SU-DHL-6 (cell line): Measurements from ENCODE around the gene CPNE8.

Source experiments
- H2AFZ ChIP-seq: fragments of 200-600 bp; sonication (generic); 2 replicates; pipeline ENCODE4 v1.6.1; 2014; ENCODE audit warnings: low read depth, mild to moderate bottlenecking, moderate library complexity, mixed read lengths, antibody characterized with exemption, low read length; ENCODE audit not compliant: severe bottlenecking
- H3F3A ChIP-seq: fragments of 200-600 bp; shearing (Covaris generic); 2 replicates; pipeline ENCODE4 v1.6.0; 2016; ENCODE audit warnings: antibody characterized with exemption, mild to moderate bottlenecking; ENCODE audit not compliant: insufficient read depth
- H3K27ac ChIP-seq: fragments of 200-600 bp; sonication (generic); 2 replicates; pipeline ENCODE4 v1.5.1; 2016; ENCODE audit warnings: low read depth, mild to moderate bottlenecking, low read length, moderate library complexity, mixed read lengths
- H3K27me3 ChIP-seq: fragments of 200-600 bp; sonication (generic), shearing (Covaris generic); 2 replicates; pipeline ENCODE4 v1.6.0; 2014; ENCODE audit warnings: mild to moderate bottlenecking, low read length
- H3K36me3 ChIP-seq: fragments of 200-600 bp; sonication (generic); 2 replicates; pipeline ENCODE4 v1.6.1; 2014; ENCODE audit warnings: mild to moderate bottlenecking, low read length, mixed read lengths
- H3K4me2 ChIP-seq: fragments of 300-600, 200-600 bp; shearing (Covaris generic), sonication (generic); 2 replicates; pipeline ENCODE4 v1.6.0; 2014; ENCODE audit warnings: low read length, low read depth, mild to moderate bottlenecking; ENCODE audit not compliant: poor library complexity, severe bottlenecking
- H3K4me3 ChIP-seq: fragments of 200-600 bp; sonication (generic); 2 replicates; pipeline ENCODE4 v1.5.1; 2014; ENCODE audit warnings: antibody characterized with exemption, low read length, mild to moderate bottlenecking, mixed read lengths; ENCODE audit not compliant: insufficient read depth, poor library complexity, severe bottlenecking
- H3K79me2 ChIP-seq: fragments of 200-600 bp; sonication (generic); 2 replicates; pipeline ENCODE4 v1.6.1; 2014; ENCODE audit warnings: mild to moderate bottlenecking, low read length, moderate library complexity; ENCODE audit not compliant: insufficient read depth
- H3K9ac ChIP-seq: fragments of 200-600 bp; sonication (generic); 2 replicates; pipeline ENCODE4 v1.7.0; 2014; ENCODE audit warnings: mild to moderate bottlenecking, low read length
- H3K9me2 ChIP-seq: fragments of 200-600 bp; sonication (generic); replicated peaks from 2 replicates; pipeline ENCODE4 v1.6.1; 2014; ENCODE audit warnings: low read length; ENCODE audit not compliant: insufficient read depth
- H3K9me3 ChIP-seq: fragments of 200-600 bp; sonication (generic); 2 replicates; pipeline ENCODE4 v1.6.1; 2014; ENCODE audit warnings: low read length, mixed read lengths; ENCODE audit not compliant: insufficient read depth
- H4K20me1 ChIP-seq: fragments of 200-600 bp; sonication (generic); 2 replicates; pipeline ENCODE4 v1.6.1; 2014; ENCODE audit warnings: low read depth, mild to moderate bottlenecking, antibody characterized with exemption, low read length, moderate library complexity, mixed read lengths
- CTCF ChIP-seq: fragments of 200-600 bp; sonication (generic); IDR thresholded peaks from one replicate; pipeline ENCODE4 v1.5.1; 2017; ENCODE audit warnings: antibody characterized with exemption, mild to moderate bottlenecking, low read length, moderate library complexity; ENCODE audit not compliant: insufficient read depth, poor library complexity, severe bottlenecking
- EZH2phosphoT487 ChIP-seq: fragments of 200-600 bp; sonication (generic), shearing (Covaris generic); conservative IDR thresholded peaks from 2 replicates; pipeline ENCODE4 v1.6.1; 2018; ENCODE audit warnings: mild to moderate bottlenecking, antibody characterized with exemption, low read length, moderate library complexity, mixed read lengths

The CPNE8 gene

GRCh38 chr12:38788106-38788505 lies 117.3 kb downstream of the CPNE8 start:
- Histone ChIP-seq H3K9ac (no peak overlapping the region), H2AFZ (no peak overlapping the region), H3K27me3 (no peaks in the 10 kb centered on the region), H3F3A (no peaks in the 10 kb centered on the region; the same call in 1 of the 2 replicates), H3K79me2 (no peaks in the 10 kb centered on the region), H3K9me3 (no peaks in the 10 kb centered on the region), H3K27ac (no peak overlapping the region), H3K4me2 (no peak overlapping the region), H4K20me1 (no peaks in the 10 kb centered on the region), H3K9me2 (no peaks in the 10 kb centered on the region), H3K4me3 (no peak overlapping the region), H3K36me3 (no peaks in the 10 kb centered on the region; the same call in 1 of the 2 replicates)
- TF ChIP-seq EZH2phosphoT487 (no peak), CTCF (no peak)

GRCh38 chr12:38785381-38785780 lies 120.0 kb downstream of the CPNE8 start:
- Histone ChIP-seq H4K20me1 (no peaks in the 10 kb centered on the region), H3K27me3 (no peaks in the 10 kb centered on the region), H3K27ac (no peak overlapping the region), H3K9ac (no peak overlapping the region), H3K9me2 (no peaks in the 10 kb centered on the region), H3K4me2 (no peak overlapping the region), H3F3A (no peaks in the 10 kb centered on the region), H3K36me3 (no peaks in the 10 kb centered on the region), H3K4me3 (no peak overlapping the region), H2AFZ (no peak overlapping the region), H3K79me2 (no peaks in the 10 kb centered on the region), H3K9me3 (no peaks in the 10 kb centered on the region)
- no peak for TF ChIP-seq CTCF
- no peak for TF ChIP-seq EZH2phosphoT487

GRCh38 chr12:38783304-38783703 lies 122.1 kb downstream of the CPNE8 start:
- TF ChIP-seq EZH2phosphoT487 (no peak), CTCF (no peak)
- Histone ChIP-seq H3K79me2 (no peaks in the 10 kb centered on the region), H3F3A (no peaks in the 10 kb centered on the region), H3K9ac (no peak overlapping the region), H3K27me3 (no peaks in the 10 kb centered on the region), H4K20me1 (no peaks in the 10 kb centered on the region), H2AFZ (no peak overlapping the region), H3K9me2 (no peaks in the 10 kb centered on the region), H3K9me3 (no peaks in the 10 kb centered on the region), H3K27ac (no peak overlapping the region), H3K4me2 (no peak overlapping the region), H3K36me3 (no peaks in the 10 kb centered on the region), H3K4me3 (no peak overlapping the region)
